SK-N-SH treated with all-trans-retinoic acid at 6 μM for 48 hours (cell line): Measurements from ENCODE around the gene IL20RB.
"Not testable (repeated sequence)": the region's sequence is repeated elsewhere in the genome, so short reads cannot be mapped to it uniquely, and the experiment has no call there.

Experiments
- ARNTL ChIP-seq: fragments of 450-650 bp; formaldehyde crosslinking; IDR thresholded peaks from 2 replicates; pipeline ENCODE4 v1.5.0; 2020; ENCODE audit warnings: low read depth, mild to moderate bottlenecking, moderate library complexity, borderline replicate concordance
- RARB ChIP-seq: fragments of 250-450 bp; sonication (Bioruptor Pico); IDR thresholded peaks from 2 replicates; pipeline ENCODE4 v1.8.0; 2021; ENCODE audit warnings: mild to moderate bottlenecking, moderate library complexity
- ZFP30 ChIP-seq: fragments of 450-650 bp; formaldehyde crosslinking; IDR thresholded peaks from 2 replicates; pipeline ENCODE4 v1.5.0; 2022; ENCODE audit warnings: mild to moderate bottlenecking, moderate library complexity

DNA sequence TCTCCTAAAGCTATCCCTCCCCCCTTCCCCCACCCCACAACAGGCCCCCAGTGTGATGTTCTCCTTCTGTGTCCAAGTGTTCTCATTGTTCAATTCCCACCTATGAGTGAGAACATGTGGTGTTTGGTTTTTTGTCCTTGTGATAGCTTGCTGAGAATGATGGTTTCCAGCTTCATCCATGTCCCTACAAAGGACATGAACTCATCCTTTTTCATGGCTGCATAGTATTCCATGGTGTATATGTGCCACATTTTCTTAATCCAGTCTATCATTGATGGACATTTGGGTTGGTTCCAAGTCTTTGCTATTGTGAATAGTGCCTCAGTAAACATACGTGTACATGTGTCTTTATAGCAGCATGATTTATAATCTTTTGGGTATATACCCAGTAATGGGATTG, 59.5 kb downstream of the IL20RB start:
- not testable (repeated sequence) for TF ChIP-seq ARNTL (CRISPR knock-in tag); RARB; ZFP30 (CRISPR knock-in tag)
